ENCODE measurements around the gene VWA8. TPM values are rescaled to one million over a fixed set of nuclear protein-coding genes. Genes with fewer than 3 reads are reported as not detected.

The VWA8 gene
- polyA plus RNA-seq, 1 donor (not counting 4 experiments of a cell fraction or from before 2014, with no cell fraction given) = 17.8 TPM

GRCh38 chr13:41765020-41765419 lies 195.9 kb downstream of the VWA8 start:
- DNase-seq (ENCODE audit: low read depth, low spot score) (no peak), FAIRE-seq (no peak)
- dilution Hi-C loops (cut with MboI; ENCODE audit: extremely low pct_ligation_motif_present, low sequenced_read_pairs) = no loop called here
- no peaks in the 10 kb centered on the region for H3K36me3 ChIP-seq (ENCODE audit: control insufficient read depth in 2 of 2, extremely low read depth in 1 of 2, insufficient read depth in 2 of 2, low read length in 2 of 2)
- no peak overlapping the region for H3K4me3 ChIP-seq (ENCODE audit: control insufficient read depth in 2 of 3, extremely low read depth in 1 of 3, insufficient read depth in 2 of 3, low read depth in 1 of 3, low read length in 3 of 3)
- H3K27me3 ChIP-seq (ENCODE audit: control insufficient read depth, extremely low read depth, insufficient read depth, low read length) = no peaks in the 10 kb centered on the region
- no peaks in the 10 kb centered on the region for H3K4me1 ChIP-seq (ENCODE audit: control insufficient read depth, extremely low read depth, insufficient read depth, low read length)
- no peaks in the 10 kb centered on the region for H3K9me3 ChIP-seq (ENCODE audit: control insufficient read depth, low read depth, low read length)
- H3K27ac ChIP-seq (ENCODE audit: control insufficient read depth, insufficient read depth, low read length) = no peak overlapping the region
- H3K79me2 ChIP-seq (ENCODE audit: control insufficient read depth, insufficient read depth, low read length) = no peaks in the 10 kb centered on the region
- no peak for TF ChIP-seq EZH2 (IDR thresholded peaks at IDR 0.05; ENCODE audit: low read length)
- TF ChIP-seq, protein P1, sequence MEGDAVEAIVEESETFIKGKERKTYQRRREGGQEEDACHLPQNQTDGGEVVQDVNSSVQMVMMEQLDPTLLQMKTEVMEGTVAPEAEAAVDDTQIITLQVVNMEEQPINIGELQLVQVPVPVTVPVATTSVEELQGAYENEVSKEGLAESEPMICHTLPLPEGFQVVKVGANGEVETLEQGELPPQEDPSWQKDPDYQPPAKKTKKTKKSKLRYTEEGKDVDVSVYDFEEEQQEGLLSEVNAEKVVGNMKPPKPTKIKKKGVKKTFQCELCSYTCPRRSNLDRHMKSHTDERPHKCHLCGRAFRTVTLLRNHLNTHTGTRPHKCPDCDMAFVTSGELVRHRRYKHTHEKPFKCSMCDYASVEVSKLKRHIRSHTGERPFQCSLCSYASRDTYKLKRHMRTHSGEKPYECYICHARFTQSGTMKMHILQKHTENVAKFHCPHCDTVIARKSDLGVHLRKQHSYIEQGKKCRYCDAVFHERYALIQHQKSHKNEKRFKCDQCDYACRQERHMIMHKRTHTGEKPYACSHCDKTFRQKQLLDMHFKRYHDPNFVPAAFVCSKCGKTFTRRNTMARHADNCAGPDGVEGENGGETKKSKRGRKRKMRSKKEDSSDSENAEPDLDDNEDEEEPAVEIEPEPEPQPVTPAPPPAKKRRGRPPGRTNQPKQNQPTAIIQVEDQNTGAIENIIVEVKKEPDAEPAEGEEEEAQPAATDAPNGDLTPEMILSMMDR (optimal IDR thresholded peaks at IDR 0.05 in 1 of 3, IDR thresholded peaks at IDR 0.05 in 1 of 3, conservative IDR thresholded peaks at IDR 0.05 in 1 of 3; ENCODE audit: extremely low read depth in 1 of 3, insufficient read depth in 2 of 3, low read length in 3 of 3) = no peak
- no peak overlapping the region for H3K4me2 ChIP-seq (ENCODE audit: control insufficient read depth, extremely low read depth, insufficient read depth, low read depth, low read length)
- H3K9ac ChIP-seq (ENCODE audit: control insufficient read depth, extremely low read depth, insufficient read depth, low read length) = no peak overlapping the region
- no peaks in the 10 kb centered on the region for H4K20me1 ChIP-seq (ENCODE audit: control insufficient read depth, extremely low read depth, insufficient read depth, low read length)
- H2AFZ ChIP-seq (ENCODE audit: control insufficient read depth, low read length) = no peak overlapping the region
- no peaks in the 10 kb centered on the region for H3K9me1 ChIP-seq (ENCODE audit: control insufficient read depth, extremely low read depth, insufficient read depth, low read length)

- Histone ChIP-seq H3K4me3 (ENCODE audit: control insufficient read depth in 2 of 3, extremely low read depth in 1 of 3, insufficient read depth in 2 of 3, low read depth in 1 of 3, low read length in 3 of 3) (no peak overlapping the region), H3K4me1 (ENCODE audit: control insufficient read depth, extremely low read depth, insufficient read depth, low read length) (no peaks in the 10 kb centered on the region), H3K27ac (ENCODE audit: control insufficient read depth, insufficient read depth, low read length) (no peak overlapping the region), H2AFZ (ENCODE audit: control insufficient read depth, low read length) (no peak overlapping the region), H4K20me1 (ENCODE audit: control insufficient read depth, extremely low read depth, insufficient read depth, low read length) (no peaks in the 10 kb centered on the region), H3K9me3 (ENCODE audit: control insufficient read depth, low read depth, low read length) (no peaks in the 10 kb centered on the region), H3K4me2 (ENCODE audit: control insufficient read depth, extremely low read depth, insufficient read depth, low read depth, low read length) (no peak overlapping the region), H3K9me1 (ENCODE audit: control insufficient read depth, extremely low read depth, insufficient read depth, low read length) (no peaks in the 10 kb centered on the region), H3K9ac (ENCODE audit: control insufficient read depth, extremely low read depth, insufficient read depth, low read length) (no peak overlapping the region), H3K27me3 (ENCODE audit: control insufficient read depth, extremely low read depth, insufficient read depth, low read length) (no peaks in the 10 kb centered on the region), H3K36me3 (ENCODE audit: control insufficient read depth in 2 of 2, extremely low read depth in 1 of 2, insufficient read depth in 2 of 2, low read length in 2 of 2) (no peaks in the 10 kb centered on the region), H3K79me2 (ENCODE audit: control insufficient read depth, insufficient read depth, low read length) (no peaks in the 10 kb centered on the region)
- dilution Hi-C loops (cut with MboI; ENCODE audit: extremely low pct_ligation_motif_present, low sequenced_read_pairs) = no loop called here
- DNase-seq (ENCODE audit: low read depth, low spot score) = no peak
- no peak for TF ChIP-seq EZH2 (IDR thresholded peaks at IDR 0.05; ENCODE audit: low read length)
- TF ChIP-seq, protein P1 (optimal IDR thresholded peaks at IDR 0.05 in 1 of 3, IDR thresholded peaks at IDR 0.05 in 1 of 3, conservative IDR thresholded peaks at IDR 0.05 in 1 of 3; ENCODE audit: extremely low read depth in 1 of 3, insufficient read depth in 2 of 3, low read length in 3 of 3) = no peak
- no peak for FAIRE-seq
Measured at GRCh38 chr13:41764558-41764957, 196.4 kb downstream of the VWA8 start.
